SK-N-SH (cell line): ENCODE measurements around the gene FBN2. TPM values are rescaled to one million over a fixed set of nuclear protein-coding genes. Genes with fewer than 3 reads are reported as not detected.

ENCODE experiments used
- CTCF ChIA-PET: fragments of 300-600, 350-600 bp; formaldehyde crosslinking; extraction: SDS; loops from one replicate; lab custom pipeline; 2021; lab: Yijun Ruan, JAX
- POLR2A ChIA-PET: fragments of 350-600 bp; sonication (Branson Sonifier 250); formaldehyde crosslinking; extraction: SDS; loops from one replicate; lab custom pipeline; 2020; ENCODE audit warnings: antibody characterized with exemption, inconsistent platforms; lab: Yijun Ruan, JAX
- DNase-seq: peaks from one replicate; pipeline ENCODE4 v3.0.0; 2012
- H2AFZ ChIP-seq: fragments of 200-600 bp; sonication (generic); 2 replicates; pipeline ENCODE4 v1.8.1; 2016; ENCODE audit warnings: antibody characterized with exemption, mild to moderate bottlenecking, low read depth
- H3F3A ChIP-seq: fragments of 200-600 bp; sonication (generic); replicated peaks from 2 replicates; pipeline ENCODE3; 2016; ENCODE audit warnings: antibody characterized with exemption, mild to moderate bottlenecking; ENCODE audit not compliant: insufficient read depth
- H3K27ac ChIP-seq, 2 experiments: fragments of 200-500 bp in 1 of 2; fragments of 200-600 bp in 1 of 2; sonication (Bioruptor generic) in 1 of 2; sonication (generic), shearing (Covaris generic) in 1 of 2; 2 replicates each; pipeline versions ENCODE4 v1.5.1 to v1.6.1; 2014 to 2016; ENCODE audit warnings: low read depth in 2 of 2, inconsistent platforms in 1 of 2, low read length in 1 of 2, mild to moderate bottlenecking in 1 of 2, mixed read lengths in 1 of 2
- H3K27me3 ChIP-seq: fragments of 200-600 bp; sonication (generic), shearing (Covaris generic); 2 replicates; pipeline ENCODE4 v1.6.1; 2016; ENCODE audit warnings: mixed run types; ENCODE audit not compliant: insufficient read depth
- H3K36me3 ChIP-seq, 2 experiments: fragments of 200-500 bp in 1 of 2; fragments of 200-600 bp in 1 of 2; sonication (Bioruptor generic) in 1 of 2; sonication (generic) in 1 of 2; replicated peaks in 1 of 2; 2 replicates each; pipeline versions ENCODE3 to v1.5.1; 2014 to 2016; ENCODE audit warnings: low read length in 1 of 2, mild to moderate bottlenecking in 1 of 2; ENCODE audit not compliant: insufficient read depth in 2 of 2, control insufficient read depth in 1 of 2
- H3K4me1 ChIP-seq, 2 experiments: fragments of 200-500 bp in 1 of 2; fragments of 200-600 bp in 1 of 2; sonication (Bioruptor generic) in 1 of 2; sonication (generic), shearing (Covaris generic) in 1 of 2; 2 replicates each; pipeline versions ENCODE4 v1.5.1 to v1.6.1; 2014 to 2016; ENCODE audit warnings: low read depth in 1 of 2, low read length in 1 of 2, mixed run types in 1 of 2; ENCODE audit not compliant: insufficient read depth in 2 of 2, control insufficient read depth in 1 of 2
- H3K4me2 ChIP-seq: fragments of 200-600 bp; sonication (generic), shearing (Covaris generic); 2 replicates; pipeline ENCODE4 v1.6.1; 2017; ENCODE audit warnings: mixed run types
- H3K4me3 ChIP-seq, 2 experiments: fragments of 200-500 bp in 1 of 2; fragments of 200-600 bp in 1 of 2; sonication (Bioruptor generic) in 1 of 2; sonication (generic), shearing (Covaris generic) in 1 of 2; 2 replicates each; pipeline versions ENCODE4 v1.5.1 to v1.8.1; 2014 to 2016; ENCODE audit warnings: low read depth in 2 of 2, inconsistent platforms in 1 of 2, low read length in 1 of 2, mild to moderate bottlenecking in 1 of 2, mixed read lengths in 1 of 2, moderate library complexity in 1 of 2
- H3K79me2 ChIP-seq: fragments of 200-600 bp; sonication (generic); 2 replicates; pipeline ENCODE4 v1.8.1; 2017; ENCODE audit warnings: mild to moderate bottlenecking; ENCODE audit not compliant: insufficient read depth
- H3K9ac ChIP-seq: fragments of 200-600 bp; sonication (generic); 2 replicates; pipeline ENCODE4 v1.6.1; 2017; ENCODE audit warnings: mixed run types
- H3K9me2 ChIP-seq: fragments of 200-600 bp; sonication (generic); 2 replicates; pipeline ENCODE4 v1.6.1; 2017; ENCODE audit warnings: mixed run types
- H3K9me3 ChIP-seq: fragments of 200-600 bp; sonication (generic); 2 replicates; pipeline ENCODE4 v1.6.1; 2017; ENCODE audit warnings: mixed run types, mild to moderate bottlenecking, moderate library complexity
- H4K20me1 ChIP-seq: fragments of 200-600 bp; sonication (generic); 2 replicates; pipeline ENCODE4 v1.6.1; 2017; ENCODE audit warnings: mild to moderate bottlenecking, mixed run types; ENCODE audit not compliant: insufficient read depth
- CHD2 ChIP-seq: fragments of 150-350 bp; IDR thresholded peaks from 2 replicates; pipeline ENCODE4 v1.6.1; 2018; ENCODE audit warnings: low read length; ENCODE audit not compliant: partially characterized antibody
- ELF1 ChIP-seq: IDR thresholded peaks from 2 replicates; pipeline ENCODE4 v1.4.0; 2012
- FOSL2 ChIP-seq: IDR thresholded peaks from 2 replicates; pipeline ENCODE4 v1.4.0; 2012; ENCODE audit warnings: low read depth, mild to moderate bottlenecking, moderate library complexity, borderline replicate concordance
- FOXJ3 ChIP-seq: sonication (generic); formaldehyde crosslinking; IDR thresholded peaks from 2 replicates; pipeline ENCODE4 v1.5.1; 2020; ENCODE audit warnings: mild to moderate bottlenecking, missing genetic modification reagents
- GATA2 ChIP-seq: sonication (generic); formaldehyde crosslinking; IDR thresholded peaks from 2 replicates; pipeline ENCODE4 v1.5.0; 2020; ENCODE audit warnings: mild to moderate bottlenecking, missing genetic modification reagents
- JUND ChIP-seq: IDR thresholded peaks from 2 replicates; pipeline ENCODE4 v1.4.0; 2012
- NFIC ChIP-seq: IDR thresholded peaks from 2 replicates; pipeline ENCODE4 v1.4.0; 2012; ENCODE audit warnings: borderline replicate concordance
- RCOR1 ChIP-seq: fragments of 150-350 bp; IDR thresholded peaks from 2 replicates; pipeline ENCODE4 v1.6.1; 2017; ENCODE audit warnings: antibody characterized with exemption, low read length
- RFX5 ChIP-seq: IDR thresholded peaks from 2 replicates; pipeline ENCODE4 v1.6.1; 2012; ENCODE audit warnings: mild to moderate bottlenecking, improper control_type of control experiment, low read length
- TAF1 ChIP-seq: IDR thresholded peaks from 2 replicates; pipeline ENCODE4 v1.6.1; 2012; ENCODE audit warnings: low read depth, mild to moderate bottlenecking, low read length, moderate library complexity, borderline replicate concordance
- TEAD4 ChIP-seq: IDR thresholded peaks from 2 replicates; pipeline ENCODE4 v1.4.0; 2012; ENCODE audit warnings: mild to moderate bottlenecking, borderline replicate concordance; ENCODE audit not compliant: insufficient read depth
- WGBS: methylation state at CpG from one replicate; pipeline ENCODE4 v1.1.6; 2017; ENCODE audit warnings: low lambda C conversion rate; 5-methylcytosine and 5-hydroxymethylcytosine counted together
- polyA plus RNA-seq, 3 experiments: library from polyadenylated mRNA; depleted of rRNA; stranded (reverse); fragments of >200 nt; gene quantifications; 2 replicates each; pipeline ENCODE4 v1.2.3, GENCODE V29; 2012
- TF ChIP-seq, protein P1 (sequence below): IDR thresholded peaks from 2 replicates; pipeline ENCODE4 v1.4.0; 2012; ENCODE audit warnings: low read depth, borderline replicate concordance
- TF ChIP-seq, protein P2 (sequence below): fragments of 200-600 bp; sonication (generic); IDR thresholded peaks from 2 replicates; pipeline ENCODE4 v1.6.1; 2017; ENCODE audit warnings: antibody characterized with exemption, mild to moderate bottlenecking, moderate library complexity
- TF ChIP-seq, protein P3 (sequence below): IDR thresholded peaks from 2 replicates; pipeline ENCODE4 v1.4.0; 2012; ENCODE audit warnings: low read depth, borderline replicate concordance
- TF ChIP-seq, protein P4 (sequence below): IDR thresholded peaks from 2 replicates; pipeline ENCODE4 v1.6.1; 2012; ENCODE audit warnings: mild to moderate bottlenecking, low read depth, low read length, moderate library complexity
- TF ChIP-seq, protein P5 (sequence below): IDR thresholded peaks from 2 replicates; pipeline ENCODE4; 2012

Gene FBN2
- polyA plus RNA-seq, 1 of the 3 experiments (the other 2 are of a cell fraction): 2.2 TPM

DNA sequence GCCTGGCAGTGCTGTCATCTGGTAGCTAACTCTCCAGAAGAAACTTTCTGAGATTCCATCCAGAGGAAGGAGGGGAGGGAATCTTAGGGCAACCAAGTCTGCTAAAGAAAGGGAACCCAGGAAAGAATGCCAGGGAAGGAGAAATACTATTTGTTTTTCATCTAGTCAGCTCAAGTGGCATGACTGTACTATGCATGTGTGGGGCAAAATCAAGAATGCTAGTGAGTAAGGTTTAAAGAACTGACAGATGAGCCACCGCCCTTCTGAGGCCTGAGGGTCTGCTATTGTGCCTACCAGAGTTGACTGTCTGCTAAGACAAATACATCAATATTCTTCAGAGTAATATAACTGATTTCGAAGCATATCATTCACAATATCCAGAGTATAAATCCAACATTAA, 250.3 kb downstream of the FBN2 start:
- 7% methylated on average over 2 of the region's 2 CpGs for WGBS
- Histone ChIP-seq H3K79me2 (no peaks in the 10 kb centered on the region), H3K4me2 (no peak overlapping the region), H2AFZ (no peak overlapping the region), H3K9ac (no peak overlapping the region), H3F3A (no peaks in the 10 kb centered on the region), H3K27ac (no peak overlapping the region), H3K27me3 (no peaks in the 10 kb centered on the region), H4K20me1 (no peaks in the 10 kb centered on the region), H3K9me3 (no peaks in the 10 kb centered on the region), H3K36me3 (no peaks in the 10 kb centered on the region), H3K9me2 (no peaks in the 10 kb centered on the region), H3K4me1 (no peaks in the 10 kb centered on the region), H3K4me3 (no peak overlapping the region)
- POLR2A ChIA-PET: no interaction called here
- TF ChIP-seq, protein P1, sequence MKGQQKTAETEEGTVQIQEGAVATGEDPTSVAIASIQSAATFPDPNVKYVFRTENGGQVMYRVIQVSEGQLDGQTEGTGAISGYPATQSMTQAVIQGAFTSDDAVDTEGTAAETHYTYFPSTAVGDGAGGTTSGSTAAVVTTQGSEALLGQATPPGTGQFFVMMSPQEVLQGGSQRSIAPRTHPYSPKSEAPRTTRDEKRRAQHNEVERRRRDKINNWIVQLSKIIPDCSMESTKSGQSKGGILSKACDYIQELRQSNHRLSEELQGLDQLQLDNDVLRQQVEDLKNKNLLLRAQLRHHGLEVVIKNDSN: no peak
- TF ChIP-seq FOSL2 (no peak), RFX5 (no peak), FOXJ3 (CRISPR knock-in tag) (no peak), JUND (no peak), TEAD4 (no peak), CHD2 (no peak), RCOR1 (no peak), ELF1 (no peak), NFIC (no peak), GATA2 (no peak), TAF1 (no peak)
- TF ChIP-seq, protein P2, sequence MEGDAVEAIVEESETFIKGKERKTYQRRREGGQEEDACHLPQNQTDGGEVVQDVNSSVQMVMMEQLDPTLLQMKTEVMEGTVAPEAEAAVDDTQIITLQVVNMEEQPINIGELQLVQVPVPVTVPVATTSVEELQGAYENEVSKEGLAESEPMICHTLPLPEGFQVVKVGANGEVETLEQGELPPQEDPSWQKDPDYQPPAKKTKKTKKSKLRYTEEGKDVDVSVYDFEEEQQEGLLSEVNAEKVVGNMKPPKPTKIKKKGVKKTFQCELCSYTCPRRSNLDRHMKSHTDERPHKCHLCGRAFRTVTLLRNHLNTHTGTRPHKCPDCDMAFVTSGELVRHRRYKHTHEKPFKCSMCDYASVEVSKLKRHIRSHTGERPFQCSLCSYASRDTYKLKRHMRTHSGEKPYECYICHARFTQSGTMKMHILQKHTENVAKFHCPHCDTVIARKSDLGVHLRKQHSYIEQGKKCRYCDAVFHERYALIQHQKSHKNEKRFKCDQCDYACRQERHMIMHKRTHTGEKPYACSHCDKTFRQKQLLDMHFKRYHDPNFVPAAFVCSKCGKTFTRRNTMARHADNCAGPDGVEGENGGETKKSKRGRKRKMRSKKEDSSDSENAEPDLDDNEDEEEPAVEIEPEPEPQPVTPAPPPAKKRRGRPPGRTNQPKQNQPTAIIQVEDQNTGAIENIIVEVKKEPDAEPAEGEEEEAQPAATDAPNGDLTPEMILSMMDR: no peak
- TF ChIP-seq, protein P3, sequence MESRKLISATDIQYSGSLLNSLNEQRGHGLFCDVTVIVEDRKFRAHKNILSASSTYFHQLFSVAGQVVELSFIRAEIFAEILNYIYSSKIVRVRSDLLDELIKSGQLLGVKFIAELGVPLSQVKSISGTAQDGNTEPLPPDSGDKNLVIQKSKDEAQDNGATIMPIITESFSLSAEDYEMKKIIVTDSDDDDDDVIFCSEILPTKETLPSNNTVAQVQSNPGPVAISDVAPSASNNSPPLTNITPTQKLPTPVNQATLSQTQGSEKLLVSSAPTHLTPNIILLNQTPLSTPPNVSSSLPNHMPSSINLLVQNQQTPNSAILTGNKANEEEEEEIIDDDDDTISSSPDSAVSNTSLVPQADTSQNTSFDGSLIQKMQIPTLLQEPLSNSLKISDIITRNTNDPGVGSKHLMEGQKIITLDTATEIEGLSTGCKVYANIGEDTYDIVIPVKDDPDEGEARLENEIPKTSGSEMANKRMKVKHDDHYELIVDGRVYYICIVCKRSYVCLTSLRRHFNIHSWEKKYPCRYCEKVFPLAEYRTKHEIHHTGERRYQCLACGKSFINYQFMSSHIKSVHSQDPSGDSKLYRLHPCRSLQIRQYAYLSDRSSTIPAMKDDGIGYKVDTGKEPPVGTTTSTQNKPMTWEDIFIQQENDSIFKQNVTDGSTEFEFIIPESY: no peak
- TF ChIP-seq, protein P4, sequence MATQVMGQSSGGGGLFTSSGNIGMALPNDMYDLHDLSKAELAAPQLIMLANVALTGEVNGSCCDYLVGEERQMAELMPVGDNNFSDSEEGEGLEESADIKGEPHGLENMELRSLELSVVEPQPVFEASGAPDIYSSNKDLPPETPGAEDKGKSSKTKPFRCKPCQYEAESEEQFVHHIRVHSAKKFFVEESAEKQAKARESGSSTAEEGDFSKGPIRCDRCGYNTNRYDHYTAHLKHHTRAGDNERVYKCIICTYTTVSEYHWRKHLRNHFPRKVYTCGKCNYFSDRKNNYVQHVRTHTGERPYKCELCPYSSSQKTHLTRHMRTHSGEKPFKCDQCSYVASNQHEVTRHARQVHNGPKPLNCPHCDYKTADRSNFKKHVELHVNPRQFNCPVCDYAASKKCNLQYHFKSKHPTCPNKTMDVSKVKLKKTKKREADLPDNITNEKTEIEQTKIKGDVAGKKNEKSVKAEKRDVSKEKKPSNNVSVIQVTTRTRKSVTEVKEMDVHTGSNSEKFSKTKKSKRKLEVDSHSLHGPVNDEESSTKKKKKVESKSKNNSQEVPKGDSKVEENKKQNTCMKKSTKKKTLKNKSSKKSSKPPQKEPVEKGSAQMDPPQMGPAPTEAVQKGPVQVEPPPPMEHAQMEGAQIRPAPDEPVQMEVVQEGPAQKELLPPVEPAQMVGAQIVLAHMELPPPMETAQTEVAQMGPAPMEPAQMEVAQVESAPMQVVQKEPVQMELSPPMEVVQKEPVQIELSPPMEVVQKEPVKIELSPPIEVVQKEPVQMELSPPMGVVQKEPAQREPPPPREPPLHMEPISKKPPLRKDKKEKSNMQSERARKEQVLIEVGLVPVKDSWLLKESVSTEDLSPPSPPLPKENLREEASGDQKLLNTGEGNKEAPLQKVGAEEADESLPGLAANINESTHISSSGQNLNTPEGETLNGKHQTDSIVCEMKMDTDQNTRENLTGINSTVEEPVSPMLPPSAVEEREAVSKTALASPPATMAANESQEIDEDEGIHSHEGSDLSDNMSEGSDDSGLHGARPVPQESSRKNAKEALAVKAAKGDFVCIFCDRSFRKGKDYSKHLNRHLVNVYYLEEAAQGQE: no peak
- TF ChIP-seq, protein P5, sequence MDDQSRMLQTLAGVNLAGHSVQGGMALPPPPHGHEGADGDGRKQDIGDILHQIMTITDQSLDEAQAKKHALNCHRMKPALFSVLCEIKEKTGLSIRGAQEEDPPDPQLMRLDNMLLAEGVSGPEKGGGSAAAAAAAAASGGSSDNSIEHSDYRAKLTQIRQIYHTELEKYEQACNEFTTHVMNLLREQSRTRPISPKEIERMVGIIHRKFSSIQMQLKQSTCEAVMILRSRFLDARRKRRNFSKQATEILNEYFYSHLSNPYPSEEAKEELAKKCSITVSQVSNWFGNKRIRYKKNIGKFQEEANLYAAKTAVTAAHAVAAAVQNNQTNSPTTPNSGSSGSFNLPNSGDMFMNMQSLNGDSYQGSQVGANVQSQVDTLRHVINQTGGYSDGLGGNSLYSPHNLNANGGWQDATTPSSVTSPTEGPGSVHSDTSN: no peak
- DNase-seq: no peak
- CTCF ChIA-PET: no interaction called here
